PC-3 (cell line): ENCODE data around the gene HNF1A. TPM values are rescaled to one million over a fixed set of nuclear protein-coding genes. Genes with fewer than 3 reads are reported as not detected.

Source experiments
- ATAC-seq: fragments of 200-7000 bp; cut with Tn5 transposase; 2 replicates; pipeline ENCODE4 v1.9.1; 2020; ENCODE audit warnings: mild to moderate bottlenecking, moderate library complexity
- BruUV-seq: library from RNA; stranded (reverse); fragments of 400-500 nt; replicated peaks from 2 replicates; lab custom pipeline; 2021; lab: Mats Ljungman, UMichigan
- CTCF ChIA-PET: fragments of 300-600 bp; sonication (Branson Sonifier 250); formaldehyde crosslinking; loops from one replicate; lab custom pipeline; 2022; ENCODE audit warnings: antibody characterized with exemption; lab: Charles Lee
- POLR2A ChIA-PET: fragments of 300-600 bp; sonication (Branson Sonifier 250); formaldehyde crosslinking; loops from one replicate; lab custom pipeline; 2022; ENCODE audit warnings: antibody characterized with exemption; ENCODE audit not compliant: unreplicated experiment; lab: Charles Lee
- DNase-seq: peaks from one replicate; pipeline ENCODE4 v3.0.0-alpha.2; 2015
- H2AFZ ChIP-seq: fragments of 300-600 bp; sonication (generic); 2 replicates; pipeline ENCODE4 v1.6.0; 2016; ENCODE audit warnings: antibody characterized with exemption, low read length
- H3F3A ChIP-seq: fragments of 300-600 bp; sonication (generic); one replicate; pipeline ENCODE4 v1.6.0; 2017; ENCODE audit warnings: antibody characterized with exemption, low read length, control low read depth, mild to moderate bottlenecking; ENCODE audit not compliant: unreplicated experiment
- H3K27ac ChIP-seq: fragments of 300-600 bp; sonication (generic); 2 replicates; pipeline ENCODE4 v1.5.1; 2016; ENCODE audit warnings: mild to moderate bottlenecking, low read length
- H3K27me3 ChIP-seq: fragments of 300-600 bp; sonication (generic); 2 replicates; pipeline ENCODE4 v1.6.1; 2016; ENCODE audit warnings: low read length, mixed read lengths
- H3K36me3 ChIP-seq: fragments of 300-600 bp; sonication (generic); 2 replicates; pipeline ENCODE4 v1.6.1; 2016; ENCODE audit warnings: low read depth, mixed run types, low read length, mixed read lengths
- H3K4me1 ChIP-seq: fragments of 300-600 bp; sonication (generic); 2 replicates; pipeline ENCODE4 v1.5.1; 2016; ENCODE audit warnings: low read length; ENCODE audit not compliant: insufficient read depth
- H3K4me2 ChIP-seq: fragments of 300-600 bp; sonication (generic); 2 replicates; pipeline ENCODE4 v1.6.0; 2016; ENCODE audit warnings: low read length
- H3K4me3 ChIP-seq: fragments of 300-600 bp; sonication (generic); 2 replicates; pipeline ENCODE4 v1.5.1; 2016; ENCODE audit warnings: mild to moderate bottlenecking, low read length, mixed read lengths
- H3K79me2 ChIP-seq: fragments of 300-600 bp; sonication (generic); 2 replicates; pipeline ENCODE4 v1.6.1; 2017; ENCODE audit warnings: low read length, mixed read lengths
- H3K9ac ChIP-seq: fragments of 300-600 bp; sonication (generic); 2 replicates; pipeline ENCODE4 v1.6.0; 2016; ENCODE audit warnings: mild to moderate bottlenecking, low read length
- H3K9me2 ChIP-seq: fragments of 300-600 bp; sonication (generic); replicated peaks from 2 replicates; pipeline ENCODE4 v1.6.1; 2016; ENCODE audit warnings: mixed run types, low read length, mixed read lengths
- H3K9me3 ChIP-seq: fragments of 300-600 bp; sonication (generic); 2 replicates; pipeline ENCODE4 v1.6.1; 2016; ENCODE audit warnings: low read length, mixed read lengths
- H4K20me1 ChIP-seq: fragments of 300-600 bp; sonication (generic); 2 replicates; pipeline ENCODE4 v1.6.1; 2016; ENCODE audit warnings: low read length, mixed read lengths
- CTCF ChIP-seq: fragments of 300-600 bp; sonication (generic); conservative IDR thresholded peaks from 2 replicates; pipeline ENCODE4 v1.5.1; 2017; ENCODE audit warnings: antibody characterized with exemption, low read depth, mild to moderate bottlenecking, low read length
- EZH2 ChIP-seq: fragments of 300-600 bp; sonication (generic); IDR thresholded peaks from one replicate; pipeline ENCODE4 v1.6.1; 2017; ENCODE audit warnings: antibody characterized with exemption, mild to moderate bottlenecking, low read length; ENCODE audit not compliant: unreplicated experiment
- EZH2phosphoT487 ChIP-seq: fragments of 300-600 bp; sonication (generic); IDR thresholded peaks from 2 replicates; pipeline ENCODE4 v1.6.1; 2018; ENCODE audit warnings: mild to moderate bottlenecking, antibody characterized with exemption, low read length, borderline replicate concordance
- intact Hi-C: fragments of 100-400 bp; cut with micrococcal nuclease; formaldehyde crosslinking; loops from 2 replicates; pipeline ENCODE4 v1.9.0; 2023
- total RNA-seq: library from RNA; depleted of rRNA; stranded (reverse); fragments of >200 nt; gene quantifications from 2 replicates; pipeline ENCODE4 v1.2.3, GENCODE V29; 2014

HNF1A gene
- total RNA-seq, 1 experiment from 2014 or later, result not detected

GRCh38 chr12:121023799-121024198 lies 45.5 kb downstream of the HNF1A start:
- no peaks in the 10 kb centered on the region for H3K27me3 ChIP-seq
- peaks cover 3% of the 10 kb centered on the region; the same call in 1 of the 2 replicates for H3K4me1 ChIP-seq
- H3K9me3 ChIP-seq, result no peaks in the 10 kb centered on the region
- ChIA-PET CTCF (interaction anchor here (0.6 kb wide), 1 partner anchor 52 kb away, joined by 3 read pairs; no protein-coding TSS in a partner anchor), POLR2A (no interaction called here)
- no peaks in the 10 kb centered on the region for H3K36me3 ChIP-seq
- BruUV-seq, result no TSS peak
- no peaks in the 10 kb centered on the region for H3K79me2 ChIP-seq
- H3K9me2 ChIP-seq, result no peaks in the 10 kb centered on the region
- H3K9ac ChIP-seq, result no peak overlapping the region
- no peak overlapping the region for H3K4me2 ChIP-seq
- H3F3A ChIP-seq, result no peaks in the 10 kb centered on the region
- no peak overlapping the region for H3K4me3 ChIP-seq
- no peak for ATAC-seq
- H4K20me1 ChIP-seq, result no peaks in the 10 kb centered on the region
- no peak overlapping the region for H3K27ac ChIP-seq
- intact Hi-C loops, result no loop called here
- no peak overlapping the region for H2AFZ ChIP-seq
- TF ChIP-seq CTCF, result no peak
- no peak for TF ChIP-seq EZH2phosphoT487
- no peak for TF ChIP-seq EZH2
- DNase-seq, result no peak

- DNase-seq (peak; percentile 26), ATAC-seq (peak; percentile 74)
- H3K4me3 ChIP-seq, result no peak overlapping the region
- intact Hi-C loops, result no loop called here
- peaks cover 3% of the 10 kb centered on the region; the same call in 1 of the 2 replicates for H3K4me1 ChIP-seq
- TF ChIP-seq EZH2, result no peak
- TF ChIP-seq EZH2phosphoT487, result no peak
- TF ChIP-seq CTCF, result no peak
- H3K9ac ChIP-seq, result no peak overlapping the region
- no TSS peak for BruUV-seq
- no peaks in the 10 kb centered on the region for H3K9me3 ChIP-seq
- H3K27ac ChIP-seq, result no peak overlapping the region
- no peaks in the 10 kb centered on the region for H3K9me2 ChIP-seq
- H3F3A ChIP-seq, result no peaks in the 10 kb centered on the region
- H3K79me2 ChIP-seq, result no peaks in the 10 kb centered on the region
- H3K27me3 ChIP-seq, result no peaks in the 10 kb centered on the region
- ChIA-PET POLR2A (interaction anchor here (0.6 kb wide), 1 partner anchor 213 kb away, joined by 9 read pairs; no protein-coding TSS in a partner anchor), CTCF (no interaction called here)
- no peaks in the 10 kb centered on the region for H4K20me1 ChIP-seq
- H2AFZ ChIP-seq, result no peak overlapping the region
- no peak overlapping the region for H3K4me2 ChIP-seq
- no peaks in the 10 kb centered on the region for H3K36me3 ChIP-seq
These were observed 47.3 kb downstream of the HNF1A start for GRCh38 chr12:121025442-121026226.
